PFSK-1 (cell line): ENCODE results near the gene CTSW.

Experiments used
- FOXP2 ChIP-seq: optimal IDR thresholded peaks from 2 replicates; pipeline ENCODE3; 2011; ENCODE audit warnings: borderline replicate concordance, control low read depth, inconsistent platforms; ENCODE audit not compliant: insufficient read depth; ENCODE audit errors: extremely low read length, extremely low read depth
- POLR2AphosphoS5 ChIP-seq: IDR thresholded peaks from 2 replicates; pipeline ENCODE4 v1.6.1; 2012; ENCODE audit warnings: low read depth, mild to moderate bottlenecking, control low read depth, low read length, moderate library complexity
- REST ChIP-seq, 2 experiments: IDR thresholded peaks; 2 replicates each; pipeline versions ENCODE4 v1.6.1 to v1.8.0; 2011 to 2012; ENCODE audit warnings: low read depth in 2 of 2, low read length in 2 of 2, control low read depth in 1 of 2, inconsistent platforms in 1 of 2, mild to moderate bottlenecking in 1 of 2, moderate library complexity in 1 of 2; ENCODE audit not compliant: insufficient read depth in 1 of 2
- SIN3A ChIP-seq: IDR thresholded peaks from 2 replicates; pipeline ENCODE4 v1.6.1; 2012; ENCODE audit warnings: mild to moderate bottlenecking, low read length, moderate library complexity, borderline replicate concordance; ENCODE audit not compliant: insufficient read depth
- TAF1 ChIP-seq: IDR thresholded peaks from 2 replicates; pipeline ENCODE4 v1.6.1; 2012; ENCODE audit warnings: low read length, control low read depth, borderline replicate concordance; ENCODE audit not compliant: insufficient read depth

The CTSW gene

GRCh38 chr11:65883058-65883761 is 3.6 kb downstream of the CTSW start:
- TF ChIP-seq POLR2AphosphoS5 = no peak

GRCh38 chr11:65883786-65884715 is 4.4 kb downstream of the CTSW start:
- TF ChIP-seq SIN3A (no peak), FOXP2 (no peak), TAF1 (no peak), POLR2AphosphoS5 (no peak), REST (IDR thresholded peaks at IDR 0.05; ENCODE audit: insufficient read depth in 1 of 2, low read depth in 2 of 2, low read length in 2 of 2) (no peak)

GRCh38 chr11:65884716-65885092 is 5.1 kb downstream of the CTSW start:
- TF ChIP-seq REST (IDR thresholded peaks at IDR 0.05; ENCODE audit: insufficient read depth in 1 of 2, low read depth in 2 of 2, low read length in 2 of 2) (no peak), POLR2AphosphoS5 (no peak), SIN3A (no peak), FOXP2 (no peak), TAF1 (no peak)

GRCh38 chr11:65885231-65885630 is 5.6 kb downstream of the CTSW start:
- TF ChIP-seq POLR2AphosphoS5 = no peak
- no peak for TF ChIP-seq REST (IDR thresholded peaks at IDR 0.05; ENCODE audit: insufficient read depth in 1 of 2, low read depth in 2 of 2, low read length in 2 of 2)
- TF ChIP-seq TAF1 = no peak
- no peak for TF ChIP-seq FOXP2
- no peak for TF ChIP-seq SIN3A

GRCh38 chr11:65885808-65886536 is 6.3 kb downstream of the CTSW start:
- TF ChIP-seq POLR2AphosphoS5 (no peak), SIN3A (no peak), TAF1 (no peak), FOXP2 (no peak), REST (IDR thresholded peaks at IDR 0.05; ENCODE audit: insufficient read depth in 1 of 2, low read depth in 2 of 2, low read length in 2 of 2) (no peak)
